Tibial artery (tissue), 4 donors: ENCODE data around the gene TMEM11.

ENCODE experiments used
- DNase-seq, 2 donors: peaks; one replicate each; pipeline ENCODE4 v3.0.0-alpha.2; 2019
- H3K27ac ChIP-seq, 2 donors: fragments of 200-600 bp; sonication (generic) in 1 of 2; 1 replicate in 1 of 2; 2 replicates in 1 of 2; pipeline ENCODE4 v1.5.1; 2018 to 2019; ENCODE audit warnings: mild to moderate bottlenecking in 1 of 2
- H3K27me3 ChIP-seq, 2 donors: fragments of 200-600 bp; sonication (generic) in 1 of 2; one replicate each; pipeline versions ENCODE4 v1.5.1 to v1.6.0; 2016 to 2019
- H3K36me3 ChIP-seq, 3 donors: fragments of 200-600 bp; sonication (generic) in 2 of 3; one replicate each; pipeline ENCODE4 v1.5.1; 2016 to 2019; ENCODE audit warnings: mild to moderate bottlenecking in 2 of 3
- H3K4me1 ChIP-seq, 4 donors: fragments of 200-600 bp; sonication (generic) in 2 of 4; 1 replicate in 3 of 4; 2 replicates in 1 of 4; pipeline ENCODE4 v1.5.1; 2016 to 2019
- H3K4me3 ChIP-seq, 2 donors: fragments of 200-600 bp; sonication (generic) in 1 of 2; 1 replicate in 1 of 2; 2 replicates in 1 of 2; pipeline ENCODE4 v1.5.1; 2018 to 2019; ENCODE audit warnings: mild to moderate bottlenecking in 2 of 2
- H3K9me3 ChIP-seq, 3 donors: fragments of 200-600 bp; sonication (generic) in 1 of 3; one replicate each; pipeline ENCODE4 v1.5.1; 2016 to 2019
- CTCF ChIP-seq, 2 experiments: fragments of 200-600 bp in 1 of 2; fragments of 450-650 bp in 1 of 2; IDR thresholded peaks; one replicate each; pipeline ENCODE4 v1.5.1; 2017 to 2019; ENCODE audit warnings: antibody characterized with exemption in 2 of 2, mild to moderate bottlenecking in 1 of 2, moderate library complexity in 1 of 2
- intact Hi-C: fragments of 100-400 bp; cut with DNase I; formaldehyde crosslinking; loops from one replicate; pipeline ENCODE4 v1.15.0; 2023; ENCODE audit warnings: low total_unique reads

The TMEM11 gene

GRCh38 chr17:21218831-21219380 lies 4.9 kb upstream of the TMEM11 start:
- H3K27ac ChIP-seq, result no peak overlapping the region
- H3K4me1 ChIP-seq, result peaks cover 0 to 13% (median 9%) of the 10 kb centered on the region in 4 donors
- H3K4me3 ChIP-seq, result no peak overlapping the region
- H3K36me3 ChIP-seq, result peaks cover 0 to 23% (median 3%) of the 10 kb centered on the region in 3 donors
- TF ChIP-seq CTCF (IDR thresholded peaks at IDR 0.05), result no peak
- no peaks in the 10 kb centered on the region for H3K9me3 ChIP-seq
- DNase-seq, result no peak
- intact Hi-C loops, result loop anchor here (5.0 kb wide), 1 partner anchor 92 kb away; the partner anchor contains the start of gene DHRS7B
- no peaks in the 10 kb centered on the region for H3K27me3 ChIP-seq

GRCh38 chr17:21218101-21218500 lies 4.1 kb upstream of the TMEM11 start:
- no peak overlapping the region for H3K4me3 ChIP-seq
- H3K36me3 ChIP-seq, result peaks cover 0 to 23% (median 3%) of the 10 kb centered on the region in 3 donors
- no peak for DNase-seq
- no peaks in the 10 kb centered on the region for H3K9me3 ChIP-seq
- H3K27ac ChIP-seq, result no peak overlapping the region
- peaks cover 0 to 16% (median 12%) of the 10 kb centered on the region in 4 donors for H3K4me1 ChIP-seq
- intact Hi-C loops, result loop anchor here (5.0 kb wide), 1 partner anchor 91 kb away; the partner anchor contains the start of gene DHRS7B
- TF ChIP-seq CTCF (IDR thresholded peaks at IDR 0.05), result no peak
- H3K27me3 ChIP-seq, result no peaks in the 10 kb centered on the region

GRCh38 chr17:21217346-21217745 lies 3.4 kb upstream of the TMEM11 start:
- TF ChIP-seq CTCF (IDR thresholded peaks at IDR 0.05), result no peak
- Histone ChIP-seq H3K27me3 (no peaks in the 10 kb centered on the region), H3K4me1 (peaks cover 0 to 23% (median 19%) of the 10 kb centered on the region in 4 donors), H3K9me3 (no peaks in the 10 kb centered on the region), H3K4me3 (no peak overlapping the region), H3K36me3 (peaks cover 0 to 18% (median 0%) of the 10 kb centered on the region in 3 donors), H3K27ac (no peak overlapping the region)
- DNase-seq, result no peak
- intact Hi-C loops, result loop anchor here (5.0 kb wide), 1 partner anchor 90 kb away; the partner anchor contains the start of gene DHRS7B

GRCh38 chr17:21215935-21216334 lies 2.0 kb upstream of the TMEM11 start:
- no peak for DNase-seq
- no peak overlapping the region for H3K27ac ChIP-seq
- no peak for TF ChIP-seq CTCF (IDR thresholded peaks at IDR 0.05)
- H3K4me3 ChIP-seq, result no peak overlapping the region
- H3K9me3 ChIP-seq, result no peaks in the 10 kb centered on the region
- H3K36me3 ChIP-seq, result peaks cover 0 to 6% (median 0%) of the 10 kb centered on the region in 3 donors
- H3K27me3 ChIP-seq, result no peaks in the 10 kb centered on the region
- intact Hi-C loops, result loop anchor here (5.0 kb wide), 1 partner anchor 89 kb away; the partner anchor contains the start of gene DHRS7B
- peaks cover 0 to 37% (median 31%) of the 10 kb centered on the region in 4 donors for H3K4me1 ChIP-seq

GRCh38 chr17:21214777-21215541 lies 998 bp upstream of the TMEM11 start:
- intact Hi-C loops, result loop anchor here (5.0 kb wide), 3 partner anchors 37 to 88 kb away; partner anchors contain the start of genes DHRS7B and NATD1
- no peak for TF ChIP-seq CTCF (IDR thresholded peaks at IDR 0.05)
- H3K9me3 ChIP-seq, result no peaks in the 10 kb centered on the region
- peak; percentile 35 to 72 for DNase-seq
- H3K27ac ChIP-seq, result peak overlapping the region; percentile 91 to 96
- H3K27me3 ChIP-seq, result no peaks in the 10 kb centered on the region
- peaks cover 0 to 46% (median 38%) of the 10 kb centered on the region in 4 donors for H3K4me1 ChIP-seq
- H3K36me3 ChIP-seq, result peaks cover 0 to 11% (median 0%) of the 10 kb centered on the region in 3 donors
- H3K4me3 ChIP-seq, result peak overlapping the region; percentile 91
